GM12878 (cell line): Measurements from ENCODE around the gene AURKAIP1. TPM values are rescaled to one million over a fixed set of nuclear protein-coding genes. Genes with fewer than 3 reads are reported as not detected.

ENCODE experiments used
- ATAC-seq: fragments of 200-7000 bp; cut with Tn5 transposase; 3 replicates; pipeline ENCODE4 v1.9.1; 2020; ENCODE audit warnings: mild to moderate bottlenecking, moderate library complexity
- BruUV-seq: library from RNA; stranded (reverse); fragments of 400-500 nt; replicated peaks from 2 replicates; lab custom pipeline; 2021; lab: Mats Ljungman, UMichigan
- CTCF ChIA-PET: fragments of 300-600 bp; sonication (Branson Sonifier 250); formaldehyde crosslinking; extraction: SDS; loops from one replicate; lab custom pipeline; 2021; ENCODE audit warnings: inconsistent platforms; lab: Yijun Ruan, JAX
- POLR2A ChIA-PET: fragments of 350-600 bp; formaldehyde crosslinking; extraction: SDS; loops from one replicate; lab custom pipeline; 2021; ENCODE audit warnings: inconsistent platforms; lab: Charles Lee
- RAD21 ChIA-PET: fragments of 300-600 bp; sonication (Branson Sonifier 250); formaldehyde crosslinking; loops from one replicate; lab custom pipeline; 2023; ENCODE audit warnings: antibody characterized with exemption; ENCODE audit not compliant: unreplicated experiment; lab: Charles Lee
- SMC1A ChIA-PET: fragments of 300-600 bp; sonication (Branson Sonifier 250); formaldehyde crosslinking; loops from one replicate; lab custom pipeline; 2023; ENCODE audit not compliant: unreplicated experiment, uncharacterized antibody; lab: Charles Lee
- DNase-seq: peaks from one replicate; pipeline ENCODE4 v3.0.0-alpha.2; 2011; ENCODE audit warnings: low read depth, low spot score
- FAIRE-seq: peaks from 3 replicates; lab custom pipeline; 2011; peaks lifted over from hg19 to GRCh38; lab: Jason Lieb, UNC
- H2AFZ ChIP-seq: 2 replicates; pipeline ENCODE4 v1.6.0; 2011; ENCODE audit warnings: low read depth, low read length, control low read depth; ENCODE audit not compliant: control insufficient read depth
- H3K27ac ChIP-seq: 2 replicates; pipeline ENCODE4 v1.5.1; 2011; ENCODE audit warnings: control low read depth; ENCODE audit not compliant: control insufficient read depth, insufficient read depth
- H3K27me3 ChIP-seq, 2 experiments: replicated peaks in 1 of 2; 2 replicates each; pipeline versions ENCODE4 v1.6.0 to v1.6.1; 2011; ENCODE audit warnings: low read length in 1 of 2; ENCODE audit not compliant: control insufficient read depth in 2 of 2, insufficient read depth in 2 of 2
- H3K36me3 ChIP-seq, 2 experiments: 2 replicates each; pipeline ENCODE4 v1.5.1; 2011; ENCODE audit warnings: low read length in 1 of 2; ENCODE audit not compliant: control insufficient read depth in 2 of 2, insufficient read depth in 2 of 2
- H3K4me1 ChIP-seq: 2 replicates; pipeline ENCODE4 v1.6.1; 2011; ENCODE audit warnings: mild to moderate bottlenecking, low read length, moderate library complexity, mixed read lengths; ENCODE audit not compliant: control insufficient read depth, insufficient read depth
- H3K4me2 ChIP-seq: 2 replicates; pipeline ENCODE4 v1.6.0; 2011; ENCODE audit warnings: control low read depth; ENCODE audit not compliant: control insufficient read depth, insufficient read depth
- H3K4me3 ChIP-seq: fragments of 200-600 bp; sonication (generic); 2 replicates; pipeline ENCODE4 v1.5.1; 2016
- H3K79me2 ChIP-seq: 2 replicates; pipeline ENCODE4 v1.6.0; 2011; ENCODE audit warnings: low read length; ENCODE audit not compliant: control insufficient read depth, insufficient read depth
- H3K9ac ChIP-seq: 2 replicates; pipeline ENCODE4 v1.8.0; 2011; ENCODE audit warnings: low read length, control low read depth, mixed read lengths; ENCODE audit not compliant: control insufficient read depth, insufficient read depth
- H3K9me3 ChIP-seq: replicated peaks from 3 replicates; pipeline ENCODE4 v1.5.1; 2011; ENCODE audit warnings: mild to moderate bottlenecking, low read length; ENCODE audit not compliant: control insufficient read depth, insufficient read depth
- H4K20me1 ChIP-seq: 2 replicates; pipeline ENCODE4 v1.6.0; 2011; ENCODE audit not compliant: control insufficient read depth, insufficient read depth
- ASH2L ChIP-seq: fragments of 300-600, 200-600 bp; sonication (generic); IDR thresholded peaks from 2 replicates; pipeline ENCODE4 v1.6.1; 2017; ENCODE audit warnings: low read depth, mild to moderate bottlenecking, borderline replicate concordance
- BCL3 ChIP-seq: IDR thresholded peaks from 2 replicates; pipeline ENCODE4 v1.6.1; 2011; ENCODE audit warnings: borderline replicate concordance, low read depth, mild to moderate bottlenecking, moderate library complexity, low read length; ENCODE audit not compliant: insufficient read depth, poor library complexity, severe bottlenecking
- BRCA1 ChIP-seq: IDR thresholded peaks from 2 replicates; pipeline ENCODE4 v1.6.1; 2011; ENCODE audit warnings: low read depth, low read length, improper control_type of control experiment
- HSF1 ChIP-seq: fragments of 150-350 bp; IDR thresholded peaks from 2 replicates; pipeline ENCODE4 v1.6.1; 2014; ENCODE audit warnings: mild to moderate bottlenecking, low read depth, low read length
- NFYB ChIP-seq: IDR thresholded peaks from 2 replicates; pipeline ENCODE4 v1.6.1; 2011; ENCODE audit warnings: low read depth, mild to moderate bottlenecking, low read length, improper control_type of control experiment, moderate library complexity; ENCODE audit not compliant: insufficient read depth
- POU2F2 ChIP-seq: IDR thresholded peaks from 3 replicates; pipeline ENCODE4 v1.6.1; 2011; ENCODE audit warnings: low read depth, mild to moderate bottlenecking, low read length, borderline replicate concordance
- RAD21 ChIP-seq: IDR thresholded peaks from 2 replicates; pipeline ENCODE4 v1.6.1; 2011; ENCODE audit warnings: mild to moderate bottlenecking, low read depth, low read length, moderate library complexity; ENCODE audit not compliant: insufficient read depth
- RELA ChIP-seq: fragments of 450-650 bp; IDR thresholded peaks from 2 replicates; pipeline ENCODE4 v1.8.0; 2014; ENCODE audit warnings: borderline replicate concordance; ENCODE audit not compliant: partially characterized antibody
- SKIL ChIP-seq: fragments of 450-650 bp; IDR thresholded peaks from 2 replicates; pipeline ENCODE4 v1.6.1; 2017; ENCODE audit warnings: mild to moderate bottlenecking, low read depth, inconsistent platforms; ENCODE audit not compliant: poor library complexity, severe bottlenecking
- SRF ChIP-seq, 2 experiments: IDR thresholded peaks; 2 replicates each; pipeline ENCODE4 v1.6.1; 2011; ENCODE audit warnings: low read depth in 2 of 2, low read length in 2 of 2, mild to moderate bottlenecking in 1 of 2, moderate library complexity in 1 of 2
- TCF7 ChIP-seq: IDR thresholded peaks from 2 replicates; pipeline ENCODE4 v1.6.1; 2014; ENCODE audit warnings: antibody characterized with exemption, borderline replicate concordance
- ZNF217 ChIP-seq: fragments of 450-650 bp; IDR thresholded peaks from 2 replicates; pipeline ENCODE4 v1.6.1; 2017; ENCODE audit warnings: antibody characterized with exemption, mild to moderate bottlenecking
- WGBS: methylation state at CpG from one replicate; pipeline ENCODE4 v1.1.6; 2016; ENCODE audit warnings: low lambda C conversion rate; ENCODE audit not compliant: insufficient replicate concordance, insufficient coverage; ENCODE audit errors: missing lambda C conversion rate; 5-methylcytosine and 5-hydroxymethylcytosine counted together
- in situ Hi-C: fragments of 300-500 bp; cut with MboI; formaldehyde crosslinking; loops from 9 replicates; pipeline ENCODE4 v1.14.3; 2018; ENCODE audit warnings: mixed read lengths
- intact Hi-C: fragments of 100-400 bp; cut with micrococcal nuclease; formaldehyde crosslinking; loops from one replicate; pipeline ENCODE4 v1.14.2; 2022; ENCODE audit not compliant: unreplicated experiment
- polyA plus RNA-seq, 11 experiments: library from polyadenylated mRNA; depleted of rRNA in 4 of 11; unstranded in 6 of 11; stranded (reverse) in 5 of 11; fragments of >200 nt; fragmentation: Nextera tagmentation in 4 of 11; fragmentation: Illumina TruSeq in 1 of 11; extraction: Ambion mirVana in 4 of 11; extraction: Trizol in 1 of 11; gene quantifications; 1 replicate in 1 of 11; 2 replicates in 10 of 11; pipeline versions ENCODE4 v1.2.1 to v1.2.3, GENCODE V29; 2011 to 2016; ENCODE audit warnings: inconsistent platforms in 2 of 11, missing spikeins in 2 of 11, low read depth in 1 of 11
- total RNA-seq, 4 experiments: library from RNA; depleted of rRNA in 3 of 4; stranded (reverse); fragments of >200 nt in 3 of 4; fragmentation: Illumina TruSeq in 1 of 4; extraction: Trizol in 1 of 4; gene quantifications; 2 replicates each; pipeline versions ENCODE4 v1.2.1 to v1.2.3, GENCODE V29; 2013 to 2021
- TF ChIP-seq, protein P1 (sequence below): IDR thresholded peaks from 2 replicates; pipeline ENCODE4 v1.6.1; 2011; ENCODE audit warnings: borderline replicate concordance, low read depth, mild to moderate bottlenecking, moderate library complexity, mixed read lengths, low read length; ENCODE audit not compliant: insufficient read depth; ENCODE audit errors: extremely low read length
- TF ChIP-seq, protein P2 (sequence below): fragments of 450-650 bp; formaldehyde crosslinking; IDR thresholded peaks from 2 replicates; pipeline ENCODE4 v1.4.0; 2020; ENCODE audit warnings: mild to moderate bottlenecking, moderate library complexity

AURKAIP1 gene
- total and polyA plus RNA-seq, 10 of the 15 experiments (the other 5 are each of a cell fraction or from before 2014, with no cell fraction given), result 6.5 to 366 (median 120) TPM

DNA sequence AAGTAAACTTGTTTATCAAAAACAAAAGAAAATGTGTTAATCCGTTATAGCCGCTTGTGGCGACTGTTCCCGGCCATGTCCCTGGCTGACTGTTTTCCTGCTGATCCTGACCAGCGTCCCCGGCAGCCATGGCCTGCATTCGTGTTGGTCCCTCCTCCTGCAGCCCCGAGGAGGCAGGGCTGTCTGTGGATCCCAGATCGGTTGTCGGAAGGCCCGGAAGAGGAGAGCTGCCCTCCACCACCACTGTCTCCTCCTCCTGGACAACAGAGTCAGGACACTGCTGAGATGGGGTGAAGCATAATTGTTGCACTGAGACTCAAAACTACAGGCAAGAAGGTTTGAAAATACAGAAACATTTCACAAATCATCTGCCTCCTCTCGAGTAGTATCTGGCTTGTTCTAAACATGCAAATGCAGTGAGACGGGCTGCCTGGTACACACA lies 13.0 kb downstream of the AURKAIP1 start:
- FAIRE-seq (no peak), DNase-seq (no peak), ATAC-seq (peak; percentile 37; the same call in 1 of the 3 replicates)
- intact Hi-C loops, result no loop called here
- CTCF ChIA-PET, result no interaction called here
- Histone ChIP-seq H2AFZ (no peak overlapping the region), H3K36me3 (no peaks in the 10 kb centered on the region), H3K9ac (no peak overlapping the region), H3K9me3 (peaks cover under 1% of the 10 kb centered on the region; the same call in 1 of the 3 replicates), H3K27me3 (no peaks in the 10 kb centered on the region), H3K79me2 (no peaks in the 10 kb centered on the region), H4K20me1 (no peaks in the 10 kb centered on the region), H3K4me3 (no peak overlapping the region), H3K4me1 (peaks cover 5% of the 10 kb centered on the region), H3K4me2 (no peak overlapping the region), H3K27ac (no peak overlapping the region)
- SMC1A ChIA-PET, result no interaction called here
- RAD21 ChIA-PET, result no interaction called here
- POLR2A ChIA-PET, result no interaction called here
- no TSS peak for BruUV-seq
- 17% methylated on average over 13 of the region's 13 CpGs for WGBS
- in situ Hi-C loops, result no loop called here
- no peak for TF ChIP-seq HSF1
- TF ChIP-seq NFYB, result no peak
- TF ChIP-seq ASH2L, result no peak
- no peak for TF ChIP-seq RELA
- TF ChIP-seq, protein P1, sequence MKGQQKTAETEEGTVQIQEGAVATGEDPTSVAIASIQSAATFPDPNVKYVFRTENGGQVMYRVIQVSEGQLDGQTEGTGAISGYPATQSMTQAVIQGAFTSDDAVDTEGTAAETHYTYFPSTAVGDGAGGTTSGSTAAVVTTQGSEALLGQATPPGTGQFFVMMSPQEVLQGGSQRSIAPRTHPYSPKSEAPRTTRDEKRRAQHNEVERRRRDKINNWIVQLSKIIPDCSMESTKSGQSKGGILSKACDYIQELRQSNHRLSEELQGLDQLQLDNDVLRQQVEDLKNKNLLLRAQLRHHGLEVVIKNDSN, result no peak
- TF ChIP-seq BCL3, result no peak
- no peak for TF ChIP-seq BRCA1
- TF ChIP-seq, protein P2, sequence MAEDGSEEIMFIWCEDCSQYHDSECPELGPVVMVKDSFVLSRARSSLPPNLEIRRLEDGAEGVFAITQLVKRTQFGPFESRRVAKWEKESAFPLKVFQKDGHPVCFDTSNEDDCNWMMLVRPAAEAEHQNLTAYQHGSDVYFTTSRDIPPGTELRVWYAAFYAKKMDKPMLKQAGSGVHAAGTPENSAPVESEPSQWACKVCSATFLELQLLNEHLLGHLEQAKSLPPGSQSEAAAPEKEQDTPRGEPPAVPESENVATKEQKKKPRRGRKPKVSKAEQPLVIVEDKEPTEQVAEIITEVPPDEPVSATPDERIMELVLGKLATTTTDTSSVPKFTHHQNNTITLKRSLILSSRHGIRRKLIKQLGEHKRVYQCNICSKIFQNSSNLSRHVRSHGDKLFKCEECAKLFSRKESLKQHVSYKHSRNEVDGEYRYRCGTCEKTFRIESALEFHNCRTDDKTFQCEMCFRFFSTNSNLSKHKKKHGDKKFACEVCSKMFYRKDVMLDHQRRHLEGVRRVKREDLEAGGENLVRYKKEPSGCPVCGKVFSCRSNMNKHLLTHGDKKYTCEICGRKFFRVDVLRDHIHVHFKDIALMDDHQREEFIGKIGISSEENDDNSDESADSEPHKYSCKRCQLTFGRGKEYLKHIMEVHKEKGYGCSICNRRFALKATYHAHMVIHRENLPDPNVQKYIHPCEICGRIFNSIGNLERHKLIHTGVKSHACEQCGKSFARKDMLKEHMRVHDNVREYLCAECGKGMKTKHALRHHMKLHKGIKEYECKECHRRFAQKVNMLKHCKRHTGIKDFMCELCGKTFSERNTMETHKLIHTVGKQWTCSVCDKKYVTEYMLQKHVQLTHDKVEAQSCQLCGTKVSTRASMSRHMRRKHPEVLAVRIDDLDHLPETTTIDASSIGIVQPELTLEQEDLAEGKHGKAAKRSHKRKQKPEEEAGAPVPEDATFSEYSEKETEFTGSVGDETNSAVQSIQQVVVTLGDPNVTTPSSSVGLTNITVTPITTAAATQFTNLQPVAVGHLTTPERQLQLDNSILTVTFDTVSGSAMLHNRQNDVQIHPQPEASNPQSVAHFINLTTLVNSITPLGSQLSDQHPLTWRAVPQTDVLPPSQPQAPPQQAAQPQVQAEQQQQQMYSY (CRISPR knock-in tag), result no peak
- no peak for TF ChIP-seq TCF7
- 0 out of 3 replicates have a peak, but pooled peaks have one; percentile 11 for TF ChIP-seq POU2F2
- TF ChIP-seq SRF (IDR thresholded peaks at IDR 0.05; ENCODE audit: low read depth in 2 of 2, low read length in 2 of 2), result no peak
- no peak for TF ChIP-seq SKIL
- TF ChIP-seq ZNF217, result no peak
- TF ChIP-seq RAD21, result no peak
